EH (cell line): ENCODE data around the gene VBP1.
"Not testable (repeated sequence)": the region's sequence is repeated elsewhere in the genome, so short reads cannot be mapped to it uniquely, and the experiment has no call there.

ENCODE experiments used
- DNase-seq: peaks from one replicate; pipeline ENCODE4 v3.0.0-alpha.2; 2015; ENCODE audit warnings: low read depth

Gene VBP1

GRCh38 chrX:155263854-155264628, 47.8 kb downstream of the VBP1 start, which contains the start of gene RAB39B:
RAB39B (minus strand) TSS chrX:155264491; CDS start chrX:155264288, 203 bp downstream.
- DNase-seq: peak; percentile 57

- no peak for DNase-seq
Measured at GRCh38 chrX:155266439-155266838, 50.2 kb downstream of the VBP1 start.

GRCh38 chrX:155267995-155268394, 51.7 kb downstream of the VBP1 start:
- DNase-seq: not testable (repeated sequence)

- no peak for DNase-seq
Measured at GRCh38 chrX:155270969-155271368, 54.7 kb downstream of the VBP1 start.

GRCh38 chrX:155279873-155280272, 63.6 kb downstream of the VBP1 start:
- no peak for DNase-seq
